ENCODE results near the gene C2orf68.
"Not testable (repeated sequence)": the region's sequence is repeated elsewhere in the genome, so short reads cannot be mapped to it uniquely, and the experiment has no call there.

The C2orf68 gene, protein sequence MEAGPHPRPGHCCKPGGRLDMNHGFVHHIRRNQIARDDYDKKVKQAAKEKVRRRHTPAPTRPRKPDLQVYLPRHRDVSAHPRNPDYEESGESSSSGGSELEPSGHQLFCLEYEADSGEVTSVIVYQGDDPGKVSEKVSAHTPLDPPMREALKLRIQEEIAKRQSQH

DNA sequence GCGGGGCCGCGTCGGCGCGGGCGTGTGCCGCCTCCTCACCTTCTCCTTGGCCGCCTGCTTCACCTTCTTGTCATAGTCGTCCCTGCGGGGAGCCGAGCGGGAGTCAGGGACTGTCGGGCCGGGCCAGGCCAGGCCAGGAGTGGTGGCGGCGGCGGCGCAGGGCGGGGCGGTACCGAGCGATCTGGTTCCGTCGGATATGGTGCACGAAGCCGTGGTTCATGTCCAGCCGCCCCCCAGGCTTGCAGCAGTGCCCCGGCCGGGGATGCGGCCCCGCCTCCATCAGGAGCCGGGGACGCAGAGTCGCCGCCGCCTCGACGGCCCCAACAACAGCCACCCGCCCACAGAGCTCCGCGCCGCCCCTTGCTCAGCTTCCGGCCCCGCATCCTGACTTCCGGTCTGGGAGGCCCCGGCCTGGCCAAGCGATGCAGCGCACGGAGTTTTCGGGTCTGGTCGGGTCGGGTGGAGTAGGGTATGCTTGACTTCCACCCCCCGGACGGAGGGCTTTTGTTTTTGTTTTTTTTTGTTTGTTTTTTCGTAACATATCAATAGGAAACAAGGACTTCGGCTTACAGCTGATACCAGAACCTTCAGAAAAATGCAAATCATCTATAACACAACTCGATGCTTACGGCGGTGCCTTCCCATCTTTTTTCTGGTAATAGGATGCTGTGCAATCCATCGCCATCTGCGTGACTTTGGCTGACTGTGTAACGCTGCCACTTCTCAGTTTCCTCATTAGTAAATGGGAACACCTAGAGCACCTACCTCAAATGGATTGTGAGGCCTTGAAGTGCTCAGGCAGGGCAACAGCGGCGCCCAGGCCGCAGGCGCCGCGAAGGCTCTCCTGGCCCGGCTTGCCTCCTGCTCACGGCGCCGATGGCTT lies at the start of gene C2orf68:
Gene C2orf68 (minus strand): TSS at position 362 of the 883 bp plus-strand sequence. CDS start 82 bp downstream, at position 280.
- intact Hi-C loops (cut with DNase I), result no loop called here

DNA sequence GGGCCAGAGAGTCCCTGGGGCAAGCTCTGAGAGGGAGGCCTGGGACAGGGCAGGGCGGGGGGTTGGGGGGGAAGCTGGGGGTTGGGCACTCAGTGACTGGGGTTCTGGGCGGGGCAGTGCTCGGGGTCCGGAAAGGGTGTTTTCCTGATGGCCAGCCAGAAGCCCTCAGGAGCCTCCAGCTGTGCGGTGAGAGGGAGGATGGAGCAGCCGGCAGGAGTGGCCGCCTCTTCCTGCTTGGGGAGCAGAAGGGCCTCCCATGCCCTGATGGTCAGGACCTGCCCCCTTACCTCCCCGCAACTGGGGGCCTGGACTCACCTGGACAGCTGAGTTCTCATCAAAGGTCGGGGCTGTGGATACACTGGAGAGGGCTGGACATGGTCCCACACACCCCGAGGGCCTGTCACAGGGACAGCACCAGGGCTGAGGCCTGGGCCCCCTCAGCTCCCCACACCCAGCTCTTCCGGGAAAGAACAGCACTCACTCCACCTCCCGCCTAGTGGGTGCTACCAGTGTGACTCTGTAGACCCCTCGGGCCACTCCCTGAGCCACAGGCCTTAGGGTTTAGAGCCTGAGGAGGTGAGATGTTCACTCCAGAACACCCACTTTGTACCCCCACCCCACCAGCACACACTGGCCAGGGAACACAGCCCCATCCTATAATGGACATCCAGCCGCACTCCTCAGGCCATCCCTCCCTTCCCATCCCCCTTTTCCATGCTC lies 49.4 kb upstream of the C2orf68 start:
- intact Hi-C loops (cut with DNase I), result no loop called here
- no peak for DNase-seq

More for the DNA sequence above, at the start of gene C2orf68:
- DNase-seq, result peak; percentile 74 to 96 (median 90)

DNA sequence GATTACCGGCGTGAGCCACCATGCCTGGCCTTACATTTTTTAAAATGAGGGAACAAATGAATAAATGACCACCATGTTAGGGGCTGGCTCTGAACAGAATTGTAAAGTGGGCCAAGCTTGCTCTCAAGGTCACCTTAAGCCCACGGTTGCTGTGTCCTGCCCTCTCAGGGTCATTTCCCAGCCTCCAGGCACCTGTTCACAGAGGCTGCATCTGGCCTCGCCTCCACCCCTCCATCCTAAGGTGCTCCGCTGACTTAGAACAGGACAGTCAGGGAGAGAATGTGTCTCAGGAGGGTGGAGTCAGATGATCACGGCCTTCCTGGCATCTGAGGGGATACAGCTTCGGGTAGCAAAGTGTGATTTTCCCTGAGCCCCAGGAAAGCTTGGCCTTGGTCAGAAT lies 48.9 kb upstream of the C2orf68 start:
- DNase-seq, result no peak
- intact Hi-C loops (cut with DNase I), result no loop called here

DNA sequence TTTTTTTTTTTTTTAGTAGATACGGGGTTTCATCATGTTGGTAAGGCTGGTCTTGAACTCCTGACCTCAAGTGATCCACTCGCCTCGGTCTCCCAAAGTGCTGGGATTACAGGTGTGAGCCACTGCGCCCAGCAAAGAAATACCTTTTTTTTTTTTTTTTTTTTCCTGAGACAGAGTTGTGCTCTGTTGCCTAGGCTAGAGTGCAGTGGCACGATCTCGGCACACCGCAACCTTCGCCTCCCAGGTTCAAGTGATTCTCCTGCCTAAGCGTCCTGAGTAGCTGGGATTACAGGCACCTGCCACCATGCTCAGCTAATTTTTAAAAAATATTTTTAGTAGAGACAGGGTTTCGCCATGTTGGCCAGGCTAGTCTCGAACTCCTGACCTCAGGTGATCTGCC lies 48.4 kb upstream of the C2orf68 start:
- intact Hi-C loops (cut with DNase I); DNase-seq: not testable (repeated sequence)

DNA sequence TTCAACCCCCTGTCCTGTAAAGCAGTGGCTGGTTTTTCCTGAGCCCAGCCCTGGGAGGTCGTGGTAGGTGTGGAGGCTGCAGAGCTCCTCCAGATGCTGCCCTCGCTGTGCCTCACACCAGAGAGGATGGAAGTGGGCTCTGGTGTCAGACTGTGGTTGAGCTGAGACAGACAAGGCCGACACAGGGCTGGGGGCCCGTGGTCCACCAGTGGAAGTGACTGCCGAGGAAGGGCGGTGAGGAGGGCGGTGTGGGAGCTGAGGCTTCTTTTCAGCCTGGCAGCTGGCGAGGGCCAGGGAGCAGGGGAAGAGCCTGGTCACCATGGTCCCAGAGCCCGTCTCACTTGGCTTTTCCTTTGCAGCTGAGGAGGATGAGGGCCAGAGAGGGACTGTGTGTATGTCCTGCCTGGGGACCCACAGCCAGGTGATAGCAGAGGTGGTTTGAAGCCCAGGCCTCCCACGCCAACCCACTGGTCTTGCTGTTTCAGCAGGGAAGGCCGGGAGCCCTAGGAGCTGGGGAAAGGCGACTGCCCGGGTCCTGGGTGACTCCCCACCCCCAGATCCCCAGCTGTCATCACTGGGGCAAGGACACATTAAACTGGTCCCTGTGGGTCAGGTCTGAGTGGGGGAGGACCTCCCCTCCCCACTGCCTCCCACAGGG lies 47.6 kb upstream of the C2orf68 start:
- no peak for DNase-seq
- intact Hi-C loops (cut with DNase I), result no loop called here

DNA sequence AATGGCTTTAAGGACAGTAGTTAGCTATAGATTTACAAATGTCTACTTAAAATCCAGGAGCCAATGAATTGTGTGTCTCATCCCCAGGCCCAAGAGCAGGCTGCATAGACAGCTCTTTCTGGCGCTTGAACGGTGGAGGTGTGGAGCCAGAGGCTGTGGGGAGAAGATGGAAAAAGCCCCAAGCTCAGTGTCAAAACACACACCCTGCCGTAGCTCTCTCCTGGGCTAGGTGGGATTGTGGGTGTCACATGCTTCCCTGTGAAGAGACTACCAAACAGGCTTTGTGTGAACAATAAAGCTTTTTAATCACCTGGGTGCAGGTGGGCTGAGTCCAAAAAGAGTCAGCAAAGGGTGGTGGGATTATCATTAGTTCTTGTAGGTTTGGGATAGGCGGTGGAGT lies 45.5 kb upstream of the C2orf68 start:
- DNase-seq; intact Hi-C loops (cut with DNase I): not testable (repeated sequence)

DNA sequence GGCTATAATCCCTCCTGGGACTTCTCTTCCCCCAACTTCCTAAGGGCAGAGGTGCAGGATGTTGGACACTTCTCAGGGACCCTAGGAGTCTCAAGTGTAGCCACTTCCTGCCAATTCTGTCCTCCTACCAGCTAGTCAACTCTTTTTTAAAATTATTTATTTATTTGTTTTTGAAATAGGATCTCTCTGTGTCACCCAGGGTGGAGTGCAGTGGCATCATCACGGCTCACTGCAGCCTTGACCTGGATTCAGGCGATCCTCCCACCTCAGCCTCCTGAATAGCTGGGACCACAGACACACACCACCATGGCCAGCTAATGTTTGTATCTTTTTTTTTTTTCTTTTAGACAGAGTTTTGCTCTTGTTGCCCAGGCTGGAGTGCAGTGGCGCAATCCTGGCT lies 44.6 kb upstream of the C2orf68 start:
- intact Hi-C loops (cut with DNase I), result no loop called here
- DNase-seq, result no peak

DNA sequence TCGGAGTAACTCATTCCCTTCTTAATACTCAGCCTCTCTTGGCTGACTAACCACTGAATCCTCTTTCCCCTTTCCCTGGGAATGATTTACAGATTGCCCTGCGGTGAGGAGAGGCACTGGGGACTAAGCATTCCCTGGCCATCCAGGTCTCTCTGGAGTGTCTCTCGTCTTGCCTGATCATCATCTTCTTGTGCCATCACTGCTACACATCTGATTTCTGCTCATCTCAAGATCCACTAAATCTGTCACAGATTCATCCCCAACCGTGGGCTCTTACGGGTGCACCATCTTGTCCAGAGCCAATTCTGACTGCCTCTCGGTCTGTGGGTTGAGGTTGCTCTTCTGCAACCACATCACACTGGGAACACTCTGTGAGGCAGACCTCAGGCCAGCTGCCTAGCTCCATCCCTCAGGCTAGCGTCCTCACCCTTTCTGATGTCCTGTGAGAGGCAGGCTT lies 44.1 kb upstream of the C2orf68 start:
- intact Hi-C loops (cut with DNase I), result no loop called here
- DNase-seq, result no peak

DNA sequence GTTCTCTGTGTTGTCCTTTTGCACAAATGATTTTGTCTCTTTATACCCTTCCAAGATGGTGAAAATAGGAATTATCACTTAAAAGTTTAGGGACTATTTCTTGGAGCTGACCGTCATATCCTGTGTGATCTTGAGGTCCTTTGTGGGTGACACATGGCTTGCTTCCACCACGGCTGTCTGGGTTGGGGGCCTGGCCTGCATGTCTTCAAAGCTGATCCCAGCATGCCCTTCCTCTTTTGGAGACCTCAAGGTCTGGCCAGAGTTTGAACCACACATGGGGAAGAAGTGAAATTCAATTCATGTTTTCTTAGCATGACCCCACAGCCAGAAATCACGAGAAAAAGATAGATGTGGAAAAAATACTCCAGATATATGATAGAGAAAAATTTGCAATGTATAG lies 42.1 kb upstream of the C2orf68 start:
- intact Hi-C loops (cut with DNase I), result no loop called here

DNA sequence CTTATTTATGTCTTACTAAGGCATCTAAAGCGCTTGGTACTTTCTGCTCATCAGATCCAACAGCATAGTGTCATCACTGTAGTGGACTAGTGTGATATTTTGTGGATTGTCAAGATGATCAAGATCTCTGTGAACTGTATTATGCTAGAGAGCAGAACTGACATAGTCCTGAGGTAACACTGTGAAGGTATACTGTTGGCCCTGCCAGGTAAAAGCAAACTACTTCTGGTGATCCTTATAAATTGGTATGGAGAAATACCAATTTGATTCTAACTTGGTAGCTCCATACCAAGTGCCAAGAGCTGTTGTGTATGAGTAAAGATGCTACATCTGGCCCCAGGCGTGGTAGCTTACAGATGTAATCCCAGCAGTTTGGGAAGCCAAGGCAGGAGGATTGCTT lies 40.2 kb upstream of the C2orf68 start:
- intact Hi-C loops (cut with DNase I), result no loop called here
- DNase-seq, result no peak

More for the DNA sequence above, 42.1 kb upstream of the C2orf68 start:
- peak in 21 of 42 donors; percentile 15 to 56 (median 34) for DNase-seq

DNA sequence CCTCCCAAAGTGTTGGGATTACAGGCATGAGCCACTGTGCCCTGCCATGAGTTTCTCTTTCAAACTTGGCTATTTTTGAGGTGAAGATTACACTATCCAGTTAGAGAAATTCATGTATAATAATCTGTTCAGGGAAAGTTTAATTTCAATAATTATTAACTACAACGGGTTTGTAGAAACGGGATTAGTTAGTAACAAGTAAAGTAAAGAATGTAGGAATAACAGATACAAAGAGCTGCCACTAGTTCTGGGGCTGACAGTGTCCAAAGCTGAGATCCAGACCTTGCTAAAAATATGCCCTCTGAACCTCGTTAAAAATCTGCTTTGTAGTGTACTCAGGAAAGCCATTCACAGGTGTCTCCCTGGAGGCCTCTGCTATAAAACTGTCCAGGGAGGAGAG lies 39.2 kb upstream of the C2orf68 start:
- intact Hi-C loops (cut with DNase I), result no loop called here
- DNase-seq, result no peak

DNA sequence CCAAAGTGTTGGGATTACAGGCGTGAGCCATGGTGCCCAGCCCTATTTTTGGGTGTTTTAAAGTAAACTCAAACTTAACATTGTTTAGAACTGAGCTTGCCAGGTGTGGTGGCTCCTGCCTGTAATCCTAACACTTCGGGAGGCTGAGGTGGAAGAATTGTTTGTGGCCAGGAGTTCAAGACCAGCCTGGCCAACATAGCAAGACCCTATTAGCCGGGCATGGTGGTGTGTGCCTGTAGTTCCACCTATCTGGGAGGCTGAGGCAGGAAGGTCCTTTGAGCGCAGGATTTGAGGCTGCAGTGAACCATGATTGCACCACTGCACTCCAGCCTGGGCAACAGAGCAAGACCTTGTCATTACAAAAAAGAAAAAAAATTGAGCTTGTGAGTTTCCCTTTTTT lies 38.6 kb upstream of the C2orf68 start:
- no peak for DNase-seq
- intact Hi-C loops (cut with DNase I), result no loop called here

DNA sequence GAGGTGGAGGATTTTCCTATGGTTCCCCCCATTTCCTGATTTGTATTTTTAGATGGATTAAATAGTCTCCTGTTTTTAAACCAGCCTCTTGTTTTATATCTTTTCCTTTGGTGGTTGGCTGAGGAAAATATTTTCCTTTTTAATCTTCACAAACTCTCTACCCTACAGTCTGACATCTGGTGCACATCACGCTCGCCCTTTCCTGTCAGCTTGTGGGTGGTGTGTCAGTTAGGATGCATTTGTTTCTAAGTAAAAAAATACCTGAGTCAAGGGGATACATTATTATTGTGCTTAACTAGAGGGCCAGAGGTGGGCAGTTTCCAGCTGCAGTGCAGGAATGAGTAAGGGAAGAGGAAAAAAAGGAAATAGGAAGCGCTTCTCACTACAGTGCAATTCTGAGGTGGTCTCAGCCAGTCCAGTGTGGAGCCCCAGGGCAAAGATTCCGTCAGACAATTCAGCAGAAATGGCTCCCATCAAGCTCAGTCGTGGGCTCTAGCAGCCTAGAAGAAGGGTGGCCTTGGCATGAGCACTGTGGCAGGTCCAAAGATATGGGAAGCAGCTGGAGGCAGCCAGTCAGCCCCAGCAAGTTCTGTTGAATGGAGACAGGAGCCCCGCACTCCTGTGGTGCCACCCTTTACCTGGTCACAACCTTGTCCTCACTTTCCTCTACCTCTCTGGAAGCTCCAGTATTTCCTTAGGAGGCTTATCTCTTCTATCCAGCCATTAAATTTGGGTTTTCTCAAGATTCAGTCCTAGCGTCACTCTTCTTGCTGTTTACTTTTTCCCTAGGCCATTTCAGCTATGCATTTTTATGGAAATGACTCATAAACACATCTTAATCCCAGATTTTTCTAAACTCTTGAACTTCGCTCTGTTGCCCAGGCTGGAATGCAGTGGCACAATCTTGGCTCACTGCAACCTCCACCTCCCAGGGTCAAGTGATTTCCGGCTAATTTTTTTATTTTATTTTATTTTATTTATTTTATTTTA lies 37.6 kb upstream of the C2orf68 start:
- peak in 1 of 42 donors; percentile 26 for DNase-seq
- intact Hi-C loops (cut with DNase I), result loop anchor here (10.0 kb wide), 1 partner anchor 55 kb away; no protein-coding TSS in a partner anchor

DNA sequence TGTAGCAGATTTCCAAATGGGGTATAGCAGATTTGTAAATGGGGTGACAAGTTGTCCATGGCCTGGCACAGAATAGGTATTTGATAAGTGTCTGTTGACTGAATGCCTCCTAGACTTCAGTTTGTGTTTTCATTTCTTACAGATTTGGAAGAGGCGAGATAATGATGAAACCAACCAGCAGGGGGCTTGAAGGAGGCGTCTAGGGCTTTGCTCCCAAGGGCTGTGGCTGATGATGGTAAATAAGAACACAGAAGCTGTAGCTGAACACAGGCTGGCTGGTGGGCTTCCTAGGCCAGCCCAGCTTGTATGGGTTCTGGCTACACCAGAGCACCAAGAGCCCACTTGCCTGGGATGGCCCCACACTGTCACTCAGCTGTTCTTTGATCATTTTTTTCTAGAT lies 36.8 kb upstream of the C2orf68 start:
- peak in 2 of 42 donors; percentile 11 to 17 for DNase-seq
- intact Hi-C loops (cut with DNase I), result loop anchor here (10.0 kb wide), 1 partner anchor 56 kb away; no protein-coding TSS in a partner anchor

DNA sequence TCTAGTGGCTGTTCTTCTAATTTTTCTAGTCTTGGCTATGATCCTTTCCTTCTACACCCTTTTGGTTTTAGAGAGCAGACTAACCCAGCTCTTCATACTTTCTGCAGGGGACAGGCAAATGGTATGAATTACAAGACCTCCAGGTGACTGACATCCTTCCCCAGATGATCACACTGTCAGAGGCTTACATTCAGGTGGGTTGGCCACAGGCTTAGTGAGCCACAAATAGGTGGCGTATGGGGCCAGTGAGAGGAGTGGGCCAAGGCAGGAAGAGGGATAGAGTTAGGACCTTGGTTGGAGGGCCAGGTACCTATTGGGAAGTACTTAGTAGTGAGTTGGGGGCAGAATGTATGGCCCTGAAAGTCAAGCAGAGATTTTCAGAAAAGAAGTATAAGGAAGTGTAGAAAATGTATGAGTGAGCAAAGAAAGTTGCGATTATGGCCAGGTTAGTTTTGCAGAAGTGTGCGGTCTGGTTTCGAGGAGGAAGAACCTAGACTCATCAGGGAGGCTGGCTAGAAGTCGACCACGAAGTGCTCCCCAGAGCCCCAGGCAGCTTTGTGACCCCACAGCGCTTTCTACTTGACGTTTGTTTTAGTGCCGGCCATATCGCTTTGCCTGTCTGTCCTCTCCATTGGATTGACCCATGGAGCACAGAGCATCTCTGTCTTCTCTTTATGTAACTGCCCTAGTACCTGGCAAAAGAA lies 36.1 kb upstream of the C2orf68 start:
- intact Hi-C loops (cut with DNase I), result loop anchor here (10.0 kb wide), 1 partner anchor 57 kb away; no protein-coding TSS in a partner anchor
- peak in 3 of 42 donors; percentile 10 to 15 (median 15) for DNase-seq

DNA sequence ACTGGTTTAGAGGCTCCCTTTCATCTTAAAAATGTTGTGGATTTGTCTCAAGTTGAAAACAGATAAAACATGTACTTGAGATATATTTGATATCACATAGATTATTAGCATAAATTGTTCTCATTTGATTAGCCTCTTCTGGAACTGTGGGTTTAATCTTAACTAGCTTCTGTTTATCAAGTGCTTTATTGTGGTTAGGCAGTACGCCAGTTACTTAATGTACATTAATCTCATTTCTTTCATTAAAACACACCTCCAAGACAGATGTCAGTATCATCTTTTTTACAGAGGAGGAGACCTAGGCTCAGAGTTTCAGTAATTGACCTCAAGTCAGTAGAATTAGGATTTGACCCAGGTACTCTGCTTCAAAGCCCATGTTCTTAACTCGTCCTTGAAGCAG lies 34.3 kb upstream of the C2orf68 start:
- intact Hi-C loops (cut with DNase I), result loop anchor here (10.0 kb wide), 1 partner anchor 59 kb away; no protein-coding TSS in a partner anchor
- DNase-seq, result no peak

DNA sequence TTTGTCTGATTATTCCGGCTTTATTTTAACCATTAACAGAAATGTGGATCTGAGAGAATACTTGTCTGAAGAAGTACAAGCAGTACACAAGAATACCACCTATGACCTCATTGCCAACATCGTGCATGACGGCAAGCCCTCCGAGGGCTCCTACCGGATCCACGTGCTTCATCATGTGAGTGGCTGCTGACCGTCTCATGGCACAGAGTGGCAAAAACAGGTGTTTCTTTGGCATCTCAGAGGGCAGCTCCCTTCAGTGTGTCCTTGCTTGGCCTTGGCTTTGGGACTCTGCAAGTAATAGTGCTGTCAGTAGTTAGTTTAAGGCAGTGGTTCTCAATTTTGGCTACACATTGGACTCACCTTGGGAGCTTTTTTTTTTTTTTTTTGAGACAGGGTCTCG lies 33.0 kb upstream of the C2orf68 start:
- DNase-seq, result no peak
- intact Hi-C loops (cut with DNase I), result loop anchor here (10.0 kb wide), 1 partner anchor 60 kb away; no protein-coding TSS in a partner anchor
